DND-41 (cell line): ENCODE measurements around the gene BCAS3.

Experiments
- EZH2 ChIP-seq: IDR thresholded peaks from 3 replicates; pipeline ENCODE4 v1.6.1; 2012; ENCODE audit warnings: borderline replicate concordance, low read depth, mild to moderate bottlenecking, moderate library complexity, low read length, inconsistent platforms; ENCODE audit not compliant: severe bottlenecking
- TF ChIP-seq, protein P1 (sequence below): IDR thresholded peaks from 2 replicates; pipeline ENCODE4 v1.5.1; 2012; ENCODE audit warnings: borderline replicate concordance, low read length, moderate library complexity, mild to moderate bottlenecking; ENCODE audit not compliant: poor library complexity, severe bottlenecking; ENCODE audit errors: extremely low read depth

DNA sequence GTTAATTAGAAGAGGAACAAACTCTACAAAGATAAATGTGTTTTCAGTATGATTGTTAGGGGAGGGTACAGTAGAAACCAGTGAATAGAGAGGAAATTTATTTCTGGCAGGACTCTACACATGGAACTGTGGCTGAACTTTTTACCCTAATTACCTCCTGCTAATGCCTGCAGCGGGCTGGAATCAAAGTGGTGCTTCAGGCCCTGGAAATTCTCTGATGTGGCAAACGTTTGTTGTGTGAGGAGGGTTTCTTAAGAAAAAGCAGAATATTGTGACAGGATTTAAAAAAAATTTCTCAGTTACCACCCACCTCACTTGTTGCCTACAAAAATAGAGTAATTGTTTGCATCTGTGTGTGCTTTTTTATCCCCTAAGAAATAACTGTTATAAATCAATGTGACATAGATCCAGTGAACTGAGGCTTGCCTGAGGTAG, 154.5 kb downstream of the BCAS3 start:
- TF ChIP-seq, protein P1, sequence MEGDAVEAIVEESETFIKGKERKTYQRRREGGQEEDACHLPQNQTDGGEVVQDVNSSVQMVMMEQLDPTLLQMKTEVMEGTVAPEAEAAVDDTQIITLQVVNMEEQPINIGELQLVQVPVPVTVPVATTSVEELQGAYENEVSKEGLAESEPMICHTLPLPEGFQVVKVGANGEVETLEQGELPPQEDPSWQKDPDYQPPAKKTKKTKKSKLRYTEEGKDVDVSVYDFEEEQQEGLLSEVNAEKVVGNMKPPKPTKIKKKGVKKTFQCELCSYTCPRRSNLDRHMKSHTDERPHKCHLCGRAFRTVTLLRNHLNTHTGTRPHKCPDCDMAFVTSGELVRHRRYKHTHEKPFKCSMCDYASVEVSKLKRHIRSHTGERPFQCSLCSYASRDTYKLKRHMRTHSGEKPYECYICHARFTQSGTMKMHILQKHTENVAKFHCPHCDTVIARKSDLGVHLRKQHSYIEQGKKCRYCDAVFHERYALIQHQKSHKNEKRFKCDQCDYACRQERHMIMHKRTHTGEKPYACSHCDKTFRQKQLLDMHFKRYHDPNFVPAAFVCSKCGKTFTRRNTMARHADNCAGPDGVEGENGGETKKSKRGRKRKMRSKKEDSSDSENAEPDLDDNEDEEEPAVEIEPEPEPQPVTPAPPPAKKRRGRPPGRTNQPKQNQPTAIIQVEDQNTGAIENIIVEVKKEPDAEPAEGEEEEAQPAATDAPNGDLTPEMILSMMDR = no peak
- no peak for TF ChIP-seq EZH2
